K562 (cell line): ENCODE measurements around the gene ZKSCAN8. TPM values are rescaled to one million over a fixed set of nuclear protein-coding genes. Genes with fewer than 3 reads are reported as not detected.

Source experiments
- ATAC-seq: fragments of 200-7000 bp; cut with Tn5 transposase; 3 replicates; pipeline ENCODE4 v1.9.1; 2020; ENCODE audit warnings: moderate library complexity
- BruUV-seq: library from RNA; stranded (reverse); fragments of 400-500 nt; replicated peaks from 2 replicates; lab custom pipeline; 2021; lab: Mats Ljungman, UMichigan
- CTCF ChIA-PET: fragments of 300-600 bp; formaldehyde crosslinking; extraction: SDS; loops from one replicate; lab custom pipeline; 2021; ENCODE audit warnings: low intra/inter-chr PET ratio; lab: Yijun Ruan, JAX
- POLR2A ChIA-PET: fragments of 300-600, 350-650 bp; sonication (Branson Sonifier 250); formaldehyde crosslinking; extraction: SDS; loops from one replicate; lab custom pipeline; 2021; ENCODE audit warnings: antibody characterized with exemption, inconsistent platforms; lab: Yijun Ruan, JAX
- DNase-seq, 4 experiments: peaks; one replicate each; pipeline versions ENCODE4 v3.0.0 to v3.0.0-alpha.2; 2011 to 2018; ENCODE audit warnings: low spot score in 3 of 4, mixed read lengths in 3 of 4; ENCODE audit errors: extremely low read depth in 1 of 4
- FAIRE-seq: peaks from 2 replicates; lab custom pipeline; 2011; peaks lifted over from hg19 to GRCh38; lab: Jason Lieb, UNC
- H2AFZ ChIP-seq: 2 replicates; pipeline ENCODE4 v1.6.0; 2011; ENCODE audit warnings: low read depth, low read length, control low read depth, inconsistent platforms
- H3K27ac ChIP-seq: fragments of 200-600 bp; 3 replicates; pipeline ENCODE4 v1.8.0; 2011; ENCODE audit warnings: low read depth, mild to moderate bottlenecking, control low read depth, inconsistent platforms, low read length, moderate library complexity, mixed read lengths; ENCODE audit errors: extremely low read depth
- H3K27me3 ChIP-seq, 2 experiments: fragments of 300-600 bp in 1 of 2; 2 replicates in 1 of 2; 3 replicates in 1 of 2; pipeline versions ENCODE4 v1.6.0 to v1.8.0; 2011; ENCODE audit warnings: inconsistent platforms in 2 of 2, low read length in 2 of 2, mild to moderate bottlenecking in 1 of 2, mixed read lengths in 1 of 2, moderate library complexity in 1 of 2; ENCODE audit not compliant: control insufficient read depth in 2 of 2, insufficient read depth in 2 of 2
- H3K36me3 ChIP-seq: fragments of 300-600 bp; 3 replicates; pipeline ENCODE4 v1.8.0; 2011; ENCODE audit warnings: mild to moderate bottlenecking, low read length, inconsistent platforms; ENCODE audit not compliant: control insufficient read depth, insufficient read depth
- H3K4me1 ChIP-seq, 2 experiments: fragments of 200-600 bp in 1 of 2; replicated peaks in 1 of 2; 2 replicates in 1 of 2; 3 replicates in 1 of 2; pipeline versions ENCODE4 v1.5.1 to v1.8.0; 2011; ENCODE audit warnings: inconsistent platforms in 2 of 2, low read length in 2 of 2, mild to moderate bottlenecking in 1 of 2, mixed read lengths in 1 of 2, moderate library complexity in 1 of 2; ENCODE audit not compliant: control insufficient read depth in 2 of 2, insufficient read depth in 2 of 2
- H3K4me2 ChIP-seq: 2 replicates; pipeline ENCODE4 v1.6.1; 2011; ENCODE audit warnings: low read length, control low read depth, inconsistent platforms, mixed read lengths; ENCODE audit not compliant: insufficient read depth
- H3K4me3 ChIP-seq: fragments of 200-600 bp; sonication (generic), shearing (Covaris generic); 2 replicates; pipeline ENCODE4 v1.5.1; 2016; ENCODE audit warnings: control low read depth, inconsistent platforms
- H3K79me2 ChIP-seq: fragments of 200-600 bp; 3 replicates; pipeline ENCODE4 v1.8.0; 2011; ENCODE audit warnings: low read length, inconsistent platforms; ENCODE audit not compliant: control insufficient read depth, insufficient read depth
- H3K9ac ChIP-seq, 2 experiments: 2 replicates each; pipeline versions ENCODE4 v1.6.0 to v1.6.1; 2011; ENCODE audit warnings: low read depth in 2 of 2, low read length in 2 of 2, control low read depth in 1 of 2, inconsistent platforms in 1 of 2, mild to moderate bottlenecking in 1 of 2, mixed read lengths in 1 of 2; ENCODE audit not compliant: insufficient read depth in 1 of 2
- H3K9me1 ChIP-seq: one replicate; pipeline ENCODE4 v1.6.0; 2011; ENCODE audit warnings: inconsistent platforms, mild to moderate bottlenecking, low read length, moderate library complexity; ENCODE audit not compliant: control insufficient read depth, insufficient read depth
- H3K9me3 ChIP-seq: replicated peaks from 2 replicates; pipeline ENCODE4 v1.5.1; 2011; ENCODE audit warnings: low read depth, low read length, inconsistent platforms; ENCODE audit not compliant: control insufficient read depth, insufficient read depth
- H4K20me1 ChIP-seq: replicated peaks from 2 replicates; pipeline ENCODE4 v1.6.1; 2011; ENCODE audit warnings: low read length, inconsistent platforms, mixed read lengths; ENCODE audit not compliant: control insufficient read depth, insufficient read depth
- CEBPB ChIP-seq: fragments of 450-650 bp; IDR thresholded peaks from 2 replicates; pipeline ENCODE4 v1.6.1; 2016; ENCODE audit warnings: missing genetic modification characterization, missing compliant biosample characterization
- CEBPG ChIP-seq, 3 experiments: fragments of 200-800 bp in 1 of 3; sonication (Bioruptor generic) in 1 of 3; sonication (generic) in 1 of 3; formaldehyde crosslinking in 1 of 3; IDR thresholded peaks in 2 of 3; conservative IDR thresholded peaks in 1 of 3; 2 replicates each; pipeline versions ENCODE4 v1.6.1 to v1.8.0; 2016 to 2022; ENCODE audit warnings: missing compliant biosample characterization in 2 of 3, missing genetic modification characterization in 2 of 3, mild to moderate bottlenecking in 1 of 3, missing genetic modification reagents in 1 of 3
- MED1 ChIP-seq: sonication (generic); formaldehyde crosslinking; IDR thresholded peaks from 2 replicates; pipeline ENCODE4 v1.8.1; 2023; ENCODE audit warnings: missing genetic modification reagents, borderline replicate concordance
- PHTF2 ChIP-seq: fragments of 250-450 bp; sonication (Bioruptor Pico); IDR thresholded peaks from 2 replicates; pipeline ENCODE4 v1.5.0; 2021; ENCODE audit warnings: mild to moderate bottlenecking
- POU5F1 ChIP-seq: fragments of 150-350 bp; IDR thresholded peaks from 2 replicates; pipeline ENCODE4 v1.6.1; 2014; ENCODE audit warnings: borderline replicate concordance, low read length, low read depth, mild to moderate bottlenecking; ENCODE audit not compliant: partially characterized antibody
- SAP30 ChIP-seq: fragments of 200-600 bp; sonication (generic); IDR thresholded peaks from 2 replicates; pipeline ENCODE4 v1.6.1; 2012; ENCODE audit warnings: borderline replicate concordance, low read depth, mild to moderate bottlenecking, moderate library complexity, low read length, control low read depth, inconsistent platforms; ENCODE audit not compliant: insufficient read depth, poor library complexity, severe bottlenecking
- ZNF143 ChIP-seq: sonication (generic); formaldehyde crosslinking; IDR thresholded peaks from 2 replicates; pipeline ENCODE4 v1.9.0; 2022; ENCODE audit warnings: mild to moderate bottlenecking, missing genetic modification reagents
- ZNF431 ChIP-seq: sonication (generic); formaldehyde crosslinking; IDR thresholded peaks from 2 replicates; pipeline ENCODE4 v1.8.0; 2022; ENCODE audit warnings: mild to moderate bottlenecking, missing genetic modification reagents
- ZNF586 ChIP-seq: fragments of 450-650 bp; formaldehyde crosslinking; conservative IDR thresholded peaks from 2 replicates; pipeline ENCODE4 v1.4.0; 2020; ENCODE audit warnings: mild to moderate bottlenecking, moderate library complexity
- WGBS: fragments of 100-300 bp; shearing (Covaris generic); methylation state at CpG from one replicate; pipeline ENCODE4 v1.1.6; 2016; ENCODE audit warnings: low coverage, mixed read lengths; ENCODE audit not compliant: insufficient coverage; ENCODE audit errors: missing lambda C conversion rate; 5-methylcytosine and 5-hydroxymethylcytosine counted together
- in situ Hi-C: fragments of 300-500 bp; cut with MboI; formaldehyde crosslinking; loops from 4 replicates; pipeline ENCODE4 v1.15.0; 2018; ENCODE audit warnings: inconsistent platforms, mixed read lengths
- intact Hi-C: fragments of 100-400 bp; cut with micrococcal nuclease; formaldehyde crosslinking; loops from 2 replicates; pipeline ENCODE4 v1.14.2; 2022
- polyA plus RNA-seq, 8 experiments: library from polyadenylated mRNA; depleted of rRNA in 4 of 8; stranded (reverse) in 5 of 8; unstranded in 3 of 8; fragments of >200 nt; fragmentation: Nextera tagmentation in 2 of 8; fragmentation: Illumina TruSeq in 1 of 8; extraction: Ambion mirVana in 2 of 8; extraction: Trizol in 1 of 8; gene quantifications; 2 replicates each; pipeline versions ENCODE4 v1.2.1 to v1.2.3, GENCODE V29; 2011 to 2014; ENCODE audit warnings: inconsistent platforms in 1 of 8, missing spikeins in 1 of 8
- total RNA-seq, 7 experiments: library from RNA; depleted of rRNA in 6 of 7; stranded (reverse); fragments of >200 nt in 6 of 7; fragmentation: Illumina TruSeq in 2 of 7; extraction: Trizol in 2 of 7; gene quantifications; 2 replicates each; pipeline versions ENCODE4 v1.2.1 to v1.2.3, GENCODE V29; 2011 to 2021; ENCODE audit warnings: low replicate concordance in 1 of 7
- TF ChIP-seq, protein P1 (sequence below): fragments of 250-450 bp; sonication (Bioruptor Pico); IDR thresholded peaks from 2 replicates; pipeline ENCODE4 v1.4.0; 2020; ENCODE audit warnings: mild to moderate bottlenecking, moderate library complexity

ZKSCAN8 gene
- total and polyA plus RNA-seq, 9 of the 15 experiments (the other 6 are each of a cell fraction or from before 2014, with no cell fraction given), result 3.3 to 37.7 (median 21.7) TPM

DNA sequence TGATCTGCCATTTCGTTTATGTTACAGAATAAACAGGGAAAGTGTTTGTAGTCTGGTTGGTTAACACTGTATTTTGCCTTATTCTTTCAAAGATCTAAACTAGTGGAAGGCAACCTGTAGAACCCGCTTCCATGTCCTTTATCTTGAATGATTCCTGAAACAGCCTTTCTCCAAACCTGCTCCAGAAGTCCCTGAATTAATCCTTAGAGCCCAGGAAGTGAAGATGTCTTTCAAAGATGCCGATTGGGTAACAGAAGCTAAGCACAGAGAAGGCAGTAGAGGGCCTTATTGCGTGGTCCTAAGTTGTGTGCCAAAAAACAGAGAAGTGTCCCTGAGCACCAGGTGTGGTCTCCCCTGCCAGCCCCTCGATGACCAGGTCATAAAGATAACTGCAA, 36.4 kb upstream of the ZKSCAN8 start (continued):
- TF ChIP-seq CEBPG (CRISPR knock-in tag; IDR thresholded peaks at IDR 0.05) (no peak), CEBPG (tag; conservative IDR thresholded peaks at IDR 0.05 in 1 of 2, IDR thresholded peaks at IDR 0.05 in 1 of 2) (peak; percentile 43 to 64; a peak in 2 of 4 replicates), ZNF143 (0 out of 2 replicates have a peak, but pooled peaks have one; percentile 33), CEBPB (tag) (peak; percentile 58; the same call in 1 of the 2 replicates)

DNA sequence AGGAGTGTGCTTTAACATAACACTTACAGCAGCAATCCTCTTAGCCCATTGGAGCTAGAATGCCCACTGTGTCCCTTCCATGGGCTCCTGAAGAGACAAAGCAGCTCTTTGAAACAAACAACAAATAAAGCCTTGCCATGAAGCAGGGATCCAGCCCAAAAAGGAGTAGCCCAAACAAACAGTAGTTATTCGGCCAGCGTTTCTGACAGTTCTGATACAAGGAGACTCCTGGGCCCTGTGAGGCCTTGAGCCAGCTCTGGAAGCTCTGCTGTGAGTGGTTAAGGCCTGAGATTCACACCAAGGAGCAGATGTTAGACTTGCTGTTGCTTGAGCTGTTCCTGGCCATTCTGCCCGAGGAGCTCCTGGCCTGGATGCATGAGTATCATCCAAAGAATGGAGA, 34.2 kb upstream of the ZKSCAN8 start:
- Histone ChIP-seq H3K9me1 (no peaks in the 10 kb centered on the region), H3K4me1 (peaks cover 4 to 7% of the 10 kb centered on the region in 2 experiments; a peak in 3 of 5 replicates), H4K20me1 (no peaks in the 10 kb centered on the region), H3K27ac (no peak overlapping the region), H3K9me3 (no peaks in the 10 kb centered on the region), H3K9ac (peak overlapping the region in 1 of 2 experiments; percentile 21; a peak in 1 of 4 replicates), H2AFZ (no peak overlapping the region), H3K27me3 (no peaks in the 10 kb centered on the region), H3K79me2 (no peaks in the 10 kb centered on the region), H3K4me2 (no peak overlapping the region), H3K4me3 (no peak overlapping the region), H3K36me3 (no peaks in the 10 kb centered on the region)
- intact Hi-C loops (no loop called here), in situ Hi-C loops (no loop called here)
- FAIRE-seq (no peak), DNase-seq (no peak), ATAC-seq (no peak)
- no TSS peak for BruUV-seq
- TF ChIP-seq ZNF586 (CRISPR knock-in tag) (no peak), PHTF2 (CRISPR knock-in tag) (no peak), MED1 (CRISPR knock-in tag) (no peak), POU5F1 (no peak), SAP30 (no peak), ZNF431 (CRISPR knock-in tag) (no peak)
- TF ChIP-seq, protein P1, sequence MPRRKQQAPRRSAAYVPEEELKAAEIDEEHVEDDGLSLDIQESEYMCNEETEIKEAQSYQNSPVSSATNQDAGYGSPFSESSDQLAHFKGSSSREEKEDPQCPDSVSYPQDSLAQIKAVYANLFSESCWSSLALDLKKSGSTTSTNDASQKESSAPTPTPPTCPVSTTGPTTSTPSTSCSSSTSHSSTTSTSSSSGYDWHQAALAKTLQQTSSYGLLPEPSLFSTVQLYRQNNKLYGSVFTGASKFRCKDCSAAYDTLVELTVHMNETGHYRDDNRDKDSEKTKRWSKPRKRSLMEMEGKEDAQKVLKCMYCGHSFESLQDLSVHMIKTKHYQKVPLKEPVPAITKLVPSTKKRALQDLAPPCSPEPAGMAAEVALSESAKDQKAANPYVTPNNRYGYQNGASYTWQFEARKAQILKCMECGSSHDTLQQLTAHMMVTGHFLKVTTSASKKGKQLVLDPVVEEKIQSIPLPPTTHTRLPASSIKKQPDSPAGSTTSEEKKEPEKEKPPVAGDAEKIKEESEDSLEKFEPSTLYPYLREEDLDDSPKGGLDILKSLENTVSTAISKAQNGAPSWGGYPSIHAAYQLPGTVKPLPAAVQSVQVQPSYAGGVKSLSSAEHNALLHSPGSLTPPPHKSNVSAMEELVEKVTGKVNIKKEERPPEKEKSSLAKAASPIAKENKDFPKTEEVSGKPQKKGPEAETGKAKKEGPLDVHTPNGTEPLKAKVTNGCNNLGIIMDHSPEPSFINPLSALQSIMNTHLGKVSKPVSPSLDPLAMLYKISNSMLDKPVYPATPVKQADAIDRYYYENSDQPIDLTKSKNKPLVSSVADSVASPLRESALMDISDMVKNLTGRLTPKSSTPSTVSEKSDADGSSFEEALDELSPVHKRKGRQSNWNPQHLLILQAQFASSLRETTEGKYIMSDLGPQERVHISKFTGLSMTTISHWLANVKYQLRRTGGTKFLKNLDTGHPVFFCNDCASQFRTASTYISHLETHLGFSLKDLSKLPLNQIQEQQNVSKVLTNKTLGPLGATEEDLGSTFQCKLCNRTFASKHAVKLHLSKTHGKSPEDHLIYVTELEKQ (CRISPR knock-in tag), result no peak
- CTCF ChIA-PET, result no interaction called here
- POLR2A ChIA-PET, result interaction anchor here (0.6 to 1.3 kb wide), 2 partner anchors 9 to 210 kb away, joined by 4 read pairs; no protein-coding TSS in a partner anchor
- 35% methylated on average over 3 of the region's 3 CpGs for WGBS
